ENCODE data around the gene VWF.

Gene VWF

GRCh38 chr12:6158749-6159148, 34.3 kb upstream of the VWF start:
- Histone ChIP-seq H3K4me1 (ENCODE audit: low read length) (peaks cover 4% of the 10 kb centered on the region; the same call in 1 of the 2 replicates), H3K79me2 (ENCODE audit: low read length) (no peaks in the 10 kb centered on the region), H3K9me3 (replicated peaks; ENCODE audit: insufficient read depth, low read length) (no peaks in the 10 kb centered on the region), H4K20me1 (ENCODE audit: insufficient read depth, low read length) (no peaks in the 10 kb centered on the region), H3K27ac (ENCODE audit: low read length) (no peak overlapping the region), H2AFZ (ENCODE audit: low read length) (no peak overlapping the region), H3K4me2 (ENCODE audit: low read depth, low read length) (no peak overlapping the region), H3K4me3 (ENCODE audit: low read length) (no peak overlapping the region), H3K9ac (ENCODE audit: low read length) (no peak overlapping the region), H3K27me3 (replicated peaks; ENCODE audit: insufficient read depth, low read length) (no peaks in the 10 kb centered on the region), H3K9me2 (replicated peaks; ENCODE audit: insufficient read depth, low read length) (no peaks in the 10 kb centered on the region), H3F3A (ENCODE audit: insufficient read depth, low read length) (no peaks in the 10 kb centered on the region), H3K36me3 (replicated peaks; ENCODE audit: insufficient read depth, low read length) (no peaks in the 10 kb centered on the region)
- no peak for TF ChIP-seq EZH2phosphoT487 (IDR thresholded peaks at IDR 0.05; ENCODE audit: low read length)
- no peak for TF ChIP-seq EZH2 (optimal IDR thresholded peaks at IDR 0.05; ENCODE audit: low read depth, low read length)
- TF ChIP-seq, protein P1, sequence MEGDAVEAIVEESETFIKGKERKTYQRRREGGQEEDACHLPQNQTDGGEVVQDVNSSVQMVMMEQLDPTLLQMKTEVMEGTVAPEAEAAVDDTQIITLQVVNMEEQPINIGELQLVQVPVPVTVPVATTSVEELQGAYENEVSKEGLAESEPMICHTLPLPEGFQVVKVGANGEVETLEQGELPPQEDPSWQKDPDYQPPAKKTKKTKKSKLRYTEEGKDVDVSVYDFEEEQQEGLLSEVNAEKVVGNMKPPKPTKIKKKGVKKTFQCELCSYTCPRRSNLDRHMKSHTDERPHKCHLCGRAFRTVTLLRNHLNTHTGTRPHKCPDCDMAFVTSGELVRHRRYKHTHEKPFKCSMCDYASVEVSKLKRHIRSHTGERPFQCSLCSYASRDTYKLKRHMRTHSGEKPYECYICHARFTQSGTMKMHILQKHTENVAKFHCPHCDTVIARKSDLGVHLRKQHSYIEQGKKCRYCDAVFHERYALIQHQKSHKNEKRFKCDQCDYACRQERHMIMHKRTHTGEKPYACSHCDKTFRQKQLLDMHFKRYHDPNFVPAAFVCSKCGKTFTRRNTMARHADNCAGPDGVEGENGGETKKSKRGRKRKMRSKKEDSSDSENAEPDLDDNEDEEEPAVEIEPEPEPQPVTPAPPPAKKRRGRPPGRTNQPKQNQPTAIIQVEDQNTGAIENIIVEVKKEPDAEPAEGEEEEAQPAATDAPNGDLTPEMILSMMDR (IDR thresholded peaks at IDR 0.05; ENCODE audit: low read length) = no peak
- DNase-seq = no peak

DNA sequence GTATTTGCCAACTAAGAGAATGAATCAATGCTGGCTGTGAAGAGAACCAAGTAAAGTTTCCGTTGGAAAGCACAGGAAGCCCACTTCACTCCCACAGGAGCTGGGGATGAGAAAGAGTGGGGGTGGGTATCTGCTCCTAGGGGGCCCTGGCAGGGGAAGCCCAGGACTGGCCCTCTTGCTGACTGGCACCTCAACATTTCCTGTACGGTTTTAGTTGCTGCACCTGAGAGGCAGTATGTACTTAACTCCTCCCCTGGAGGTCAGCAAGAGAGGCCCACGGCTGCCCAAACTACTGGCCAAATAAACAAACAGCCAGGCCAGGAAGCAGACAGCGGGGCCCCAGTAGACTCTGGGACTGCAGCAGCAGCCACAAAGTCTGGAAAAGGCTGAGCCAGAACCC, 33.8 kb upstream of the VWF start:
- peaks cover 4% of the 10 kb centered on the region; the same call in 1 of the 2 replicates for H3K4me1 ChIP-seq (ENCODE audit: low read length)
- no peak overlapping the region for H3K9ac ChIP-seq (ENCODE audit: low read length)
- no peaks in the 10 kb centered on the region for H3K36me3 ChIP-seq (replicated peaks; ENCODE audit: insufficient read depth, low read length)
- H3K4me3 ChIP-seq (ENCODE audit: low read length) = no peak overlapping the region
- no peak overlapping the region for H3K27ac ChIP-seq (ENCODE audit: low read length)
- H4K20me1 ChIP-seq (ENCODE audit: insufficient read depth, low read length) = no peaks in the 10 kb centered on the region
- H3K4me2 ChIP-seq (ENCODE audit: low read depth, low read length) = no peak overlapping the region
- H3K9me3 ChIP-seq (replicated peaks; ENCODE audit: insufficient read depth, low read length) = no peaks in the 10 kb centered on the region
- TF ChIP-seq EZH2 (optimal IDR thresholded peaks at IDR 0.05; ENCODE audit: low read depth, low read length) (no peak), EZH2phosphoT487 (IDR thresholded peaks at IDR 0.05; ENCODE audit: low read length) (no peak)
- TF ChIP-seq, protein P1 (IDR thresholded peaks at IDR 0.05; ENCODE audit: low read length) = no peak
- H3K79me2 ChIP-seq (ENCODE audit: low read length) = no peaks in the 10 kb centered on the region
- no peak for DNase-seq
- H3K9me2 ChIP-seq (replicated peaks; ENCODE audit: insufficient read depth, low read length) = no peaks in the 10 kb centered on the region
- H3K27me3 ChIP-seq (replicated peaks; ENCODE audit: insufficient read depth, low read length) = no peaks in the 10 kb centered on the region
- no peak overlapping the region for H2AFZ ChIP-seq (ENCODE audit: low read length)
- H3F3A ChIP-seq (ENCODE audit: insufficient read depth, low read length) = no peaks in the 10 kb centered on the region

DNA sequence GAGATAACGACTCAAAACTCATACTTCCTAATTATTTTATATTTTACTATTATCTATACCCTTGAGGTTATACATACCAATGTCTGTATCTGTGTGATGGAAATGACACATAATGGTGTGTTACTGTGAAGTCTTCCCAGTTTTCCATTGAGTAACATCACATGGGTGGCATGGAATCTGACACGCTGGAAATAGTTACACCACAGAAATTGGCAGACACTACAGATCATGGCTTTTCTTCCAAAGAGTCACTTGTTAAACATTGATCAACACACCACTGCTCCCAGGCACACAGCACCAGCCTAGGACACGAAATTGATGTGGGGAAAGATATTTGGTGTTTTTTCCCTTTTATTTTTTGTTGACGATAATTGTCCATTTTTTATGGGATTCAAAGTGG, 33.0 kb upstream of the VWF start:
- TF ChIP-seq EZH2 (optimal IDR thresholded peaks at IDR 0.05; ENCODE audit: low read depth, low read length) (no peak), EZH2phosphoT487 (IDR thresholded peaks at IDR 0.05; ENCODE audit: low read length) (no peak)
- TF ChIP-seq, protein P1 (IDR thresholded peaks at IDR 0.05; ENCODE audit: low read length) = no peak
- no peaks in the 10 kb centered on the region for H3K79me2 ChIP-seq (ENCODE audit: low read length)
- H3K27me3 ChIP-seq (replicated peaks; ENCODE audit: insufficient read depth, low read length) = no peaks in the 10 kb centered on the region
- no peaks in the 10 kb centered on the region for H4K20me1 ChIP-seq (ENCODE audit: insufficient read depth, low read length)
- no peak overlapping the region for H3K4me3 ChIP-seq (ENCODE audit: low read length)
- H3K9me3 ChIP-seq (replicated peaks; ENCODE audit: insufficient read depth, low read length) = no peaks in the 10 kb centered on the region
- H3K9ac ChIP-seq (ENCODE audit: low read length) = no peak overlapping the region
- H3K27ac ChIP-seq (ENCODE audit: low read length) = no peak overlapping the region
- H3K36me3 ChIP-seq (replicated peaks; ENCODE audit: insufficient read depth, low read length) = no peaks in the 10 kb centered on the region
- no peak overlapping the region for H2AFZ ChIP-seq (ENCODE audit: low read length)
- DNase-seq = no peak
- peaks cover 4% of the 10 kb centered on the region; the same call in 1 of the 2 replicates for H3K4me1 ChIP-seq (ENCODE audit: low read length)
- H3F3A ChIP-seq (ENCODE audit: insufficient read depth, low read length) = no peaks in the 10 kb centered on the region
- no peaks in the 10 kb centered on the region for H3K9me2 ChIP-seq (replicated peaks; ENCODE audit: insufficient read depth, low read length)
- H3K4me2 ChIP-seq (ENCODE audit: low read depth, low read length) = no peak overlapping the region

Data from MM.1S (cell line).